ENCODE results near the gene RAB11A. TPM values are rescaled to one million over a fixed set of nuclear protein-coding genes. Genes with fewer than 3 reads are reported as not detected.

RAB11A gene
- polyA plus RNA-seq, 2 of the 4 experiments (the other 2 are of a cell fraction) = 316 to 551 TPM

GRCh38 chr15:65918357-65918920 lies 49.1 kb downstream of the RAB11A start:
- WGBS (ENCODE audit: missing lambda C conversion rate) = 71% methylated on average over 3 of the region's 3 CpGs
- DNase-seq (ENCODE audit: low read depth in 1 of 2, low spot score in 1 of 2) (no peak), ATAC-seq (no peak), FAIRE-seq (no peak)
- Histone ChIP-seq H3K4me2 (no peak overlapping the region), H3K4me1 (0 out of 3 replicates have a peak, but pooled peaks cover 4% of the 10 kb centered on the region), H3K9me3 (no peaks in the 10 kb centered on the region), H3K4me3 (no peak overlapping the region), H3K27ac (no peak overlapping the region)
- POLR2A ChIA-PET = interaction anchor here (0.6 kb wide), 1 partner anchor 467 kb away, joined by 3 read pairs; no protein-coding TSS in a partner anchor
- CTCF ChIA-PET = interaction anchor here (0.8 to 4.3 kb wide), 8 partner anchors 11 to 280 kb away, joined by 3 to 26 read pairs (median 4); no protein-coding TSS in a partner anchor
- TF ChIP-seq EP300 (IDR thresholded peaks at IDR 0.05) (no peak), KDM5A (IDR thresholded peaks at IDR 0.05) (no peak), NFE2L2 (conservative IDR thresholded peaks at IDR 0.05; ENCODE audit: low read length) (no peak), POLR2AphosphoS2 (conservative IDR thresholded peaks at IDR 0.05; ENCODE audit: low read length) (no peak), MAZ (IDR thresholded peaks at IDR 0.05; ENCODE audit: borderline replicate concordance, low read depth, low read length) (no peak), REST (IDR thresholded peaks at IDR 0.05) (no peak), NPAS2 (CRISPR knock-in tag; IDR thresholded peaks at IDR 0.05; ENCODE audit: borderline replicate concordance) (no peak), SREBF2 (IDR thresholded peaks at IDR 0.05) (no peak), HDAC2 (IDR thresholded peaks at IDR 0.05) (no peak), ESRRA (IDR thresholded peaks at IDR 0.05; ENCODE audit: borderline replicate concordance, low read length) (no peak), MYC (IDR thresholded peaks at IDR 0.05; ENCODE audit: borderline replicate concordance, low read length) (no peak), NR3C1 (IDR thresholded peaks at IDR 0.05) (no peak), RNF2 (IDR thresholded peaks at IDR 0.05; ENCODE audit: borderline replicate concordance, low read depth) (no peak), RCOR1 (IDR thresholded peaks at IDR 0.05; ENCODE audit: low read depth, low read length) (no peak), HEYL (CRISPR knock-in tag; IDR thresholded peaks at IDR 0.05) (no peak), ZSCAN20 (CRISPR knock-in tag; IDR thresholded peaks at IDR 0.05) (no peak), JUN (IDR thresholded peaks at IDR 0.05) (no peak), EHF (CRISPR knock-in tag; IDR thresholded peaks at IDR 0.05) (no peak)
- TF ChIP-seq, protein P1, sequence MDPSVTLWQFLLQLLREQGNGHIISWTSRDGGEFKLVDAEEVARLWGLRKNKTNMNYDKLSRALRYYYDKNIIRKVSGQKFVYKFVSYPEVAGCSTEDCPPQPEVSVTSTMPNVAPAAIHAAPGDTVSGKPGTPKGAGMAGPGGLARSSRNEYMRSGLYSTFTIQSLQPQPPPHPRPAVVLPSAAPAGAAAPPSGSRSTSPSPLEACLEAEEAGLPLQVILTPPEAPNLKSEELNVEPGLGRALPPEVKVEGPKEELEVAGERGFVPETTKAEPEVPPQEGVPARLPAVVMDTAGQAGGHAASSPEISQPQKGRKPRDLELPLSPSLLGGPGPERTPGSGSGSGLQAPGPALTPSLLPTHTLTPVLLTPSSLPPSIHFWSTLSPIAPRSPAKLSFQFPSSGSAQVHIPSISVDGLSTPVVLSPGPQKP (IDR thresholded peaks at IDR 0.05; ENCODE audit: low read depth, low read length) = no peak

GRCh38 chr15:65918945-65919344 lies 49.7 kb downstream of the RAB11A start:
- Histone ChIP-seq H3K4me3 (no peak overlapping the region), H3K9me3 (no peaks in the 10 kb centered on the region), H3K4me1 (0 out of 3 replicates have a peak, but pooled peaks cover 4% of the 10 kb centered on the region), H3K27ac (no peak overlapping the region), H3K4me2 (no peak overlapping the region)
- DNase-seq (ENCODE audit: low read depth in 1 of 2, low spot score in 1 of 2) (no peak), ATAC-seq (no peak), FAIRE-seq (no peak)
- POLR2A ChIA-PET = no interaction called here
- CTCF ChIA-PET = interaction anchor here (0.8 to 4.3 kb wide), 7 partner anchors 12 to 281 kb away, joined by 3 to 26 read pairs (median 3); no protein-coding TSS in a partner anchor
- TF ChIP-seq CHD2 (IDR thresholded peaks at IDR 0.05; ENCODE audit: low read length, partially characterized antibody) (no peak), EP300 (IDR thresholded peaks at IDR 0.05) (no peak), JUN (IDR thresholded peaks at IDR 0.05) (no peak), HOXA7 (CRISPR knock-in tag; IDR thresholded peaks at IDR 0.05) (no peak), HEYL (CRISPR knock-in tag; IDR thresholded peaks at IDR 0.05) (no peak), HOXB13 (CRISPR knock-in tag; IDR thresholded peaks at IDR 0.05; ENCODE audit: low read depth) (no peak), PBX3 (IDR thresholded peaks at IDR 0.05) (no peak), NFE2L2 (conservative IDR thresholded peaks at IDR 0.05; ENCODE audit: low read length) (no peak), E2F6 (IDR thresholded peaks at IDR 0.05; ENCODE audit: borderline replicate concordance, low read depth) (no peak), GATA3 (IDR thresholded peaks at IDR 0.05; ENCODE audit: borderline replicate concordance) (no peak)
- TF ChIP-seq, protein P2, sequence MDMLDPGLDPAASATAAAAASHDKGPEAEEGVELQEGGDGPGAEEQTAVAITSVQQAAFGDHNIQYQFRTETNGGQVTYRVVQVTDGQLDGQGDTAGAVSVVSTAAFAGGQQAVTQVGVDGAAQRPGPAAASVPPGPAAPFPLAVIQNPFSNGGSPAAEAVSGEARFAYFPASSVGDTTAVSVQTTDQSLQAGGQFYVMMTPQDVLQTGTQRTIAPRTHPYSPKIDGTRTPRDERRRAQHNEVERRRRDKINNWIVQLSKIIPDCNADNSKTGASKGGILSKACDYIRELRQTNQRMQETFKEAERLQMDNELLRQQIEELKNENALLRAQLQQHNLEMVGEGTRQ (IDR thresholded peaks at IDR 0.05) = no peak
- TF ChIP-seq, protein P3, sequence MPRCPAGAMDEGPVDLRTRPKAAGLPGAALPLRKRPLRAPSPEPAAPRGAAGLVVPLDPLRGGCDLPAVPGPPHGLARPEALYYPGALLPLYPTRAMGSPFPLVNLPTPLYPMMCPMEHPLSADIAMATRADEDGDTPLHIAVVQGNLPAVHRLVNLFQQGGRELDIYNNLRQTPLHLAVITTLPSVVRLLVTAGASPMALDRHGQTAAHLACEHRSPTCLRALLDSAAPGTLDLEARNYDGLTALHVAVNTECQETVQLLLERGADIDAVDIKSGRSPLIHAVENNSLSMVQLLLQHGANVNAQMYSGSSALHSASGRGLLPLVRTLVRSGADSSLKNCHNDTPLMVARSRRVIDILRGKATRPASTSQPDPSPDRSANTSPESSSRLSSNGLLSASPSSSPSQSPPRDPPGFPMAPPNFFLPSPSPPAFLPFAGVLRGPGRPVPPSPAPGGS (IDR thresholded peaks at IDR 0.05) = no peak
- TF ChIP-seq, protein P4, sequence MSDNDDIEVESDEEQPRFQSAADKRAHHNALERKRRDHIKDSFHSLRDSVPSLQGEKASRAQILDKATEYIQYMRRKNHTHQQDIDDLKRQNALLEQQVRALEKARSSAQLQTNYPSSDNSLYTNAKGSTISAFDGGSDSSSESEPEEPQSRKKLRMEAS (IDR thresholded peaks at IDR 0.05) = no peak
- 93% methylated on average over 5 of the region's 5 CpGs for WGBS (ENCODE audit: missing lambda C conversion rate)

Measured in A549 (cell line).